Suprapubic skin (tissue), 4 donors: ENCODE data around the gene PAPSS2.

Experiments used
- POLR2A ChIP-seq, 2 donors: fragments of 450-650 bp; IDR thresholded peaks; one replicate each; pipeline ENCODE4 v1.6.1; 2017; ENCODE audit warnings: antibody characterized with exemption in 2 of 2, mild to moderate bottlenecking in 2 of 2, moderate library complexity in 2 of 2
- POLR2AphosphoS5 ChIP-seq, 3 donors: sonication (generic); formaldehyde crosslinking; IDR thresholded peaks; one replicate each; pipeline ENCODE4 v1.6.1; 2017; ENCODE audit warnings: antibody characterized with exemption in 3 of 3
- TF ChIP-seq, protein P1 (sequence below), 2 donors: fragments of 200-600 bp in 1 of 2; fragments of 450-650 bp in 1 of 2; sonication (generic) in 1 of 2; IDR thresholded peaks; one replicate each; pipeline ENCODE4 v1.5.1; 2016 to 2019; ENCODE audit warnings: antibody characterized with exemption in 2 of 2, mild to moderate bottlenecking in 1 of 2, moderate library complexity in 1 of 2

DNA sequence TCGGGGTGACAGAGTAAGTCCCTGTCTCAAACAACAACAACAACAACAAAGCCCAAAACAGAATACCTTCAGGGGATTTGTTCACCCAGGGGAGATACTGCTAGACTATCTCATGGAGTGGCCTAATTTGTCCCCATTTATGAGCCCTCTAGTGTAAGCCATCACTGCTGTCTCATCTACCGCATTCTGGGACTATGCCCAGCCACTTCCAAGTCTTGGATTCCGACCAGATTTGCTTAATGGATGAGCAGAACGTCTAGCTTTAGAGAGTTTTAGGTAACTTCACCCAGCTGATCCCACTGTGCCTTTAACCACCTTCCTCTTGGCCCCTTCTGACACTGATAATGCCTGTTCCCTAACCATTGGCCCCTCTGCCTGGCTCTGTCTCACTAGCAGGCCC is 47.1 kb downstream of the PAPSS2 start:
- no peak for TF ChIP-seq POLR2A (IDR thresholded peaks at IDR 0.05)
- TF ChIP-seq, protein P1, sequence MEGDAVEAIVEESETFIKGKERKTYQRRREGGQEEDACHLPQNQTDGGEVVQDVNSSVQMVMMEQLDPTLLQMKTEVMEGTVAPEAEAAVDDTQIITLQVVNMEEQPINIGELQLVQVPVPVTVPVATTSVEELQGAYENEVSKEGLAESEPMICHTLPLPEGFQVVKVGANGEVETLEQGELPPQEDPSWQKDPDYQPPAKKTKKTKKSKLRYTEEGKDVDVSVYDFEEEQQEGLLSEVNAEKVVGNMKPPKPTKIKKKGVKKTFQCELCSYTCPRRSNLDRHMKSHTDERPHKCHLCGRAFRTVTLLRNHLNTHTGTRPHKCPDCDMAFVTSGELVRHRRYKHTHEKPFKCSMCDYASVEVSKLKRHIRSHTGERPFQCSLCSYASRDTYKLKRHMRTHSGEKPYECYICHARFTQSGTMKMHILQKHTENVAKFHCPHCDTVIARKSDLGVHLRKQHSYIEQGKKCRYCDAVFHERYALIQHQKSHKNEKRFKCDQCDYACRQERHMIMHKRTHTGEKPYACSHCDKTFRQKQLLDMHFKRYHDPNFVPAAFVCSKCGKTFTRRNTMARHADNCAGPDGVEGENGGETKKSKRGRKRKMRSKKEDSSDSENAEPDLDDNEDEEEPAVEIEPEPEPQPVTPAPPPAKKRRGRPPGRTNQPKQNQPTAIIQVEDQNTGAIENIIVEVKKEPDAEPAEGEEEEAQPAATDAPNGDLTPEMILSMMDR (IDR thresholded peaks at IDR 0.05) = no peak
- no peak for TF ChIP-seq POLR2AphosphoS5 (IDR thresholded peaks at IDR 0.05)
